ENCODE data around the gene PCMT1.
"Not testable (repeated sequence)": the region's sequence is repeated elsewhere in the genome, so short reads cannot be mapped to it uniquely, and the experiment has no call there.

PCMT1 gene

GRCh38 chr6:149749594-149750135 lies at the start of gene PCMT1:
Gene PCMT1 (plus strand): TSS chr6:149749741. CDS start chr6:149749902, 161 bp downstream.
- peak; percentile 90 for DNase-seq

GRCh38 chr6:149701714-149702113 lies 47.8 kb upstream of the PCMT1 start:
- no peak for DNase-seq

GRCh38 chr6:149711711-149712110 lies 37.8 kb upstream of the PCMT1 start:
- DNase-seq: no peak

- no peak for DNase-seq
Observed at GRCh38 chr6:149714442-149714841, 35.1 kb upstream of the PCMT1 start.

- DNase-seq: no peak
Observed at GRCh38 chr6:149716181-149716963, 33.2 kb upstream of the PCMT1 start.

GRCh38 chr6:149717255-149717587 lies 32.3 kb upstream of the PCMT1 start:
- no peak for DNase-seq

GRCh38 chr6:149717588-149718458 lies 31.7 kb upstream of the PCMT1 start, which contains the start of gene LATS1:
Gene LATS1 (minus strand): TSS chr6:149718101. CDS start chr6:149702126, 15,975 bp downstream.
- peak; percentile 90 for DNase-seq

GRCh38 chr6:149719531-149719930 lies 30.0 kb upstream of the PCMT1 start:
- no peak for DNase-seq

GRCh38 chr6:149723262-149723661 lies 26.3 kb upstream of the PCMT1 start:
- DNase-seq: no peak

GRCh38 chr6:149723771-149724417 lies 25.6 kb upstream of the PCMT1 start:
- peak; percentile 55 for DNase-seq

- no peak for DNase-seq
Observed at GRCh38 chr6:149725785-149726184, 23.8 kb upstream of the PCMT1 start.

GRCh38 chr6:149727793-149728498 lies 21.6 kb upstream of the PCMT1 start:
- no peak for DNase-seq

- no peak for DNase-seq
Observed at GRCh38 chr6:149728499-149729234, 20.9 kb upstream of the PCMT1 start.

GRCh38 chr6:149729824-149730223 lies 19.7 kb upstream of the PCMT1 start:
- no peak for DNase-seq

- no peak for DNase-seq
Observed at GRCh38 chr6:149733089-149733720, 16.3 kb upstream of the PCMT1 start.

- DNase-seq: no peak
Observed at GRCh38 chr6:149734915-149735314, 14.6 kb upstream of the PCMT1 start.

- DNase-seq: not testable (repeated sequence)
Observed at GRCh38 chr6:149745252-149745651, 4.3 kb upstream of the PCMT1 start.

GRCh38 chr6:149746147-149746946 lies 3.2 kb upstream of the PCMT1 start, which contains the start of gene NUP43:
Gene NUP43 (minus strand): TSS chr6:149746529. CDS start chr6:149746495, 34 bp downstream.
- DNase-seq: peak; percentile 92

GRCh38 chr6:149749082-149749593 lies 403 bp upstream of the PCMT1 start:
- DNase-seq: not testable (repeated sequence)

GRCh38 chr6:149750136-149750609 lies 632 bp downstream of the PCMT1 start:
- peak; percentile 50 for DNase-seq

Measured in CD4-positive, alpha-beta T cell treated with Interleukin-6 for 4 hours (primary cell).